ENCODE data around the gene POMC. TPM values are rescaled to one million over a fixed set of nuclear protein-coding genes. Genes with fewer than 3 reads are reported as not detected.

POMC gene
- polyA plus RNA-seq = not detected in 2 replicates
- not detected in 2 replicates for polyA minus RNA-seq

GRCh38 chr2:25168256-25169072 lies at the start of gene POMC:
POMC (minus strand) TSS chr2:25168580; CDS start chr2:25164772, 3,808 bp downstream.
- Histone ChIP-seq H3K9ac (ENCODE audit: low read length) (no peak within 1 kb of the TSS), H3K79me2 (replicated peaks; ENCODE audit: insufficient read depth, low read length) (no peaks in the 10 kb centered on the region), H3K27me3 (ENCODE audit: insufficient read depth, low read depth, low read length) (peaks cover 41% of the 10 kb centered on the region), H2AFZ (ENCODE audit: low read depth, low read length) (no peak within 1 kb of the TSS), H3K9me3 (ENCODE audit: low read length) (no peaks in the 10 kb centered on the region), H3K27ac (ENCODE audit: low read length) (no peak within 1 kb of the TSS), H4K20me1 (ENCODE audit: insufficient read depth) (no peaks in the 10 kb centered on the region), H3K4me2 (ENCODE audit: low read length) (no peak within 1 kb of the TSS), H3F3A (ENCODE audit: insufficient read depth, low read length, poor library complexity, severe bottlenecking) (no peaks in the 10 kb centered on the region), H3K36me3 (ENCODE audit: insufficient read depth, low read length) (no peaks in the 10 kb centered on the region), H3K9me2 (ENCODE audit: insufficient read depth, low read length) (no peaks in the 10 kb centered on the region), H3K4me3 (ENCODE audit: low read length) (peak within 1 kb of the TSS; percentile 65)
- no peak for TF ChIP-seq EP300 (conservative IDR thresholded peaks at IDR 0.05; ENCODE audit: poor library complexity, severe bottlenecking)
- TF ChIP-seq POLR2AphosphoS5 (IDR thresholded peaks at IDR 0.05) = peak; percentile 6
- TF ChIP-seq RAD21 (conservative IDR thresholded peaks at IDR 0.05) = no peak
- TF ChIP-seq REST (IDR thresholded peaks at IDR 0.05; ENCODE audit: borderline replicate concordance) = no peak

GRCh38 chr2:25218100-25218499 lies 49.7 kb upstream of the POMC start:
- Histone ChIP-seq H3K9ac (ENCODE audit: low read length) (no peak overlapping the region), H3K9me3 (ENCODE audit: low read length) (no peaks in the 10 kb centered on the region), H3K27me3 (ENCODE audit: insufficient read depth, low read depth, low read length) (no peaks in the 10 kb centered on the region), H3K36me3 (ENCODE audit: insufficient read depth, low read length) (no peaks in the 10 kb centered on the region), H3K4me3 (ENCODE audit: low read length) (no peak overlapping the region), H4K20me1 (ENCODE audit: insufficient read depth) (no peaks in the 10 kb centered on the region), H3K79me2 (replicated peaks; ENCODE audit: insufficient read depth, low read length) (no peaks in the 10 kb centered on the region), H3F3A (ENCODE audit: insufficient read depth, low read length, poor library complexity, severe bottlenecking) (no peaks in the 10 kb centered on the region), H3K4me2 (ENCODE audit: low read length) (no peak overlapping the region), H2AFZ (ENCODE audit: low read depth, low read length) (no peak overlapping the region), H3K9me2 (ENCODE audit: insufficient read depth, low read length) (no peaks in the 10 kb centered on the region), H3K27ac (ENCODE audit: low read length) (no peak overlapping the region)
- TF ChIP-seq EP300 (conservative IDR thresholded peaks at IDR 0.05; ENCODE audit: poor library complexity, severe bottlenecking) = no peak
- TF ChIP-seq EZH2 (IDR thresholded peaks at IDR 0.05; ENCODE audit: borderline replicate concordance, insufficient read depth, low read length, poor library complexity, severe bottlenecking) = no peak
- TF ChIP-seq TAF1 (IDR thresholded peaks at IDR 0.05; ENCODE audit: low read depth) = no peak
- TF ChIP-seq CTCF (IDR thresholded peaks at IDR 0.05; ENCODE audit: poor library complexity, severe bottlenecking) = no peak
- TF ChIP-seq MXI1 (conservative IDR thresholded peaks at IDR 0.05; ENCODE audit: poor library complexity, severe bottlenecking) = no peak
- TF ChIP-seq RAD21 (conservative IDR thresholded peaks at IDR 0.05) = no peak
- TF ChIP-seq SMC3 (conservative IDR thresholded peaks at IDR 0.05; ENCODE audit: poor library complexity) = no peak
- no peak for TF ChIP-seq POLR2AphosphoS5 (IDR thresholded peaks at IDR 0.05)
- no peak for TF ChIP-seq REST (IDR thresholded peaks at IDR 0.05; ENCODE audit: borderline replicate concordance)

All from neural cell (in vitro differentiated cells).